HG03558 (cell line): ENCODE measurements around the gene PSMB7.

Experiments used
- ATAC-seq: cut with Tn5 transposase; IDR thresholded peaks from one replicate; pipeline ENCODE4 v1.9.1; 2021; ENCODE audit warnings: moderate number of reproducible peaks; ENCODE audit not compliant: unreplicated experiment; ENCODE audit errors: extremely low read depth

PSMB7 gene

GRCh38 chr9:124386201-124386600 lies 29.0 kb downstream of the PSMB7 start:
- no peak for ATAC-seq

GRCh38 chr9:124385623-124386022 lies 29.6 kb downstream of the PSMB7 start:
- no peak for ATAC-seq

- ATAC-seq: no peak
Observed at GRCh38 chr9:124384846-124385245, 30.4 kb downstream of the PSMB7 start.

- no peak for ATAC-seq
Observed at GRCh38 chr9:124384210-124384609, 31.0 kb downstream of the PSMB7 start.

- ATAC-seq: no peak
Observed at GRCh38 chr9:124381170-124381945, 33.9 kb downstream of the PSMB7 start.

GRCh38 chr9:124377551-124378406 lies 37.5 kb downstream of the PSMB7 start:
- no peak for ATAC-seq

GRCh38 chr9:124376329-124376728 lies 38.9 kb downstream of the PSMB7 start:
- no peak for ATAC-seq

GRCh38 chr9:124375726-124376125 lies 39.5 kb downstream of the PSMB7 start:
- no peak for ATAC-seq

GRCh38 chr9:124373851-124374250 lies 41.4 kb downstream of the PSMB7 start:
- ATAC-seq: no peak

GRCh38 chr9:124373386-124373785 lies 41.9 kb downstream of the PSMB7 start:
- no peak for ATAC-seq

- no peak for ATAC-seq
Observed at GRCh38 chr9:124372038-124372437, 43.2 kb downstream of the PSMB7 start.

- no peak for ATAC-seq
Observed at GRCh38 chr9:124370896-124371582, 44.2 kb downstream of the PSMB7 start.

GRCh38 chr9:124369231-124369797 lies 45.9 kb downstream of the PSMB7 start:
- ATAC-seq: no peak

GRCh38 chr9:124368692-124369091 lies 46.5 kb downstream of the PSMB7 start:
- ATAC-seq: no peak

GRCh38 chr9:124366476-124367220 lies 48.6 kb downstream of the PSMB7 start:
- no peak for ATAC-seq

- no peak for ATAC-seq
Observed at GRCh38 chr9:124365036-124365435, 50.2 kb downstream of the PSMB7 start.

- no peak for ATAC-seq
Observed at GRCh38 chr9:124364141-124364540, 51.1 kb downstream of the PSMB7 start.

GRCh38 chr9:124363326-124364096 lies 51.7 kb downstream of the PSMB7 start:
- ATAC-seq: no peak

- ATAC-seq: no peak
Observed at GRCh38 chr9:124361128-124361527, 54.1 kb downstream of the PSMB7 start.
